Mesenteric fat pad (tissue), 1 donor: ENCODE results near the gene TEX19. TPM values are rescaled to one million over a fixed set of nuclear protein-coding genes. Genes with fewer than 3 reads are reported as not detected.

ENCODE experiments used
- DNase-seq: peaks from one replicate; pipeline ENCODE4 v3.0.0-alpha.2; 2020; ENCODE audit warnings: low spot score
- total RNA-seq: library from RNA; stranded (reverse); fragmentation: NEBNext Ultra II Directional; extraction: Animal tissue kit (Norgen Biotek cat#: 25700); gene quantifications from one replicate; pipeline ENCODE4 v1.2.1, GENCODE V29; 2021
- donor health status: DM: yes; HTN: yes; CAD: no.

TEX19 gene
- total RNA-seq, 1 donor from 2014 or later = not detected

- no peak for DNase-seq
Observed at GRCh38 chr17:82320956-82321927, 37.8 kb upstream of the TEX19 start.

- no peak for DNase-seq
Observed at GRCh38 chr17:82321947-82322466, 37.0 kb upstream of the TEX19 start.

- no peak for DNase-seq
Observed at GRCh38 chr17:82322526-82323453, 36.3 kb upstream of the TEX19 start.

DNA sequence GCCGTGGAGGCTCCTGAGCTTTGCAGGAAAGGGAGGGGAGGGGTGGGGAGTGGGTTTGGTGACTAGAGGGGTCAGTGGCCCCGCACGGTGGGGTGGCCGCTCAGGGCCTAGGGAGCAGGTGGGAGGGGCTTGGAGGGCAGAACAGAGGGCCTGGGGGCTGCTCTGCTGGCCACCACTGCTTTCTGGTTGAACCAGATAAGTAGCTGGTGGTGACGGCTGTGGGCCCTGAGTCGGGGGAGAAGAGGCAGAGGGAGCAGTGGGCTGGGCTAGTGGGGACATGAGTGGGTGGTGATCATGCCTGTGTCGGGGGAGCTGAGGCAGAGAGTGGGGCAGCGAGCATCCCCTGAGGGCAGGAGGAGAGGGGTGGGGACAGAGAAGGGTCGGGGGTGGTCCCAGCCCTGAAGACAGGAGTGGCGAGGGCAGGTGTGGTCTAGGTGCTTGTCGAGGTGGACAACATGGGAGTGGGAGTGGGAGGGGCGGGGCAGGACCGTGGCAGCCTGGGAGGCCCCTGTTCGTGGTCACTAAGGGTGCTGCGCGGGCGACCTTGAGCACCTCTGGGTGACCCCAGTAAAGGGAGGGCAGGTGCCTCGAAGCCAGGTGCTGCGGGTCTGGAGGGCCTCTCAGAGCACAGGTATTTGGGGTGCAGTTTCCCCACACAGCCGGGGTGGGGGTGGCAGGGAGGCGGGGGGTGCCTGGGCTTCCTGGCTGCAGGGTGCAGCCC is 35.4 kb upstream of the TEX19 start:
- DNase-seq = no peak

- DNase-seq = no peak
Observed at GRCh38 chr17:82324566-82325285, 34.3 kb upstream of the TEX19 start.

GRCh38 chr17:82325286-82326180 is 33.5 kb upstream of the TEX19 start:
- DNase-seq = no peak

DNA sequence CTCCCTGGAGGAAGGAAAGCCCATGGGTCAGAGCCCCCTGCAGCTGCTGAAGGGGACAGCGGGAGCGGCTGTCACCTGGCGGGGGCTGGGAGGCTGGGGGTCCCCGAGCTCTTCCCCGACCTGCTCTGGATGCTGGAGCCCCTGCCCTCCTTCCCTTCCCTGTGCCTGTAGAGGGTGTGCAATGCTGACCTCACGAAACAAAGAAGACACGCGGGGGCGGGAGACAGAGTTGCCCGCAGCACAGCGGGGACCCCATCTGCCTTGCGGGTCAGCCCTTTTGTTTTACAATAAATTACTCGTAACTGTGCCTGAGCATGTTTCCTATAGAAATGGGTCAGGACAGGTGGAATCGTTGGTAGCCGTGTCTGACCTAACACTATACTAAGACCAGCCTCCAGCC is 31.8 kb upstream of the TEX19 start:
- DNase-seq = no peak

DNA sequence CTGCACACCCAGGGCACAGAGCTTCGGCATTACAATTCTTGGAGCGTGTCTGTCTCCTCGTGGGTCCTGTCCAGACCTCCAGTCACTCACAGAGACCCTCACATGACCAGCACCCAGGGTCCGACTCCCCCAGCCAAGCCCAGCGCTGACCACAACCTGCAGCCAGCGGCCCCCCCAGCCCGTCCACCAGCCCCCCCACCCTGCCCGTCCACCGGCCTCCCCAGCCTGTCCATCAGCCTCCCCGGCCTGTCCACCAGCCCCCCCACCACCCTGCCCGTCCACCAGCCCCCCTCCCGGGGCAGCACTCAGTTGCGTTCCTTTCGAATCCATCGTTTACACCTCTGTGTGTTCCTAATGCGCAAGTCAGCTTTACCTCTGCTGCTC is 31.3 kb upstream of the TEX19 start:
- no peak for DNase-seq

- DNase-seq = no peak
Observed at GRCh38 chr17:82328141-82328993, 30.7 kb upstream of the TEX19 start.

DNA sequence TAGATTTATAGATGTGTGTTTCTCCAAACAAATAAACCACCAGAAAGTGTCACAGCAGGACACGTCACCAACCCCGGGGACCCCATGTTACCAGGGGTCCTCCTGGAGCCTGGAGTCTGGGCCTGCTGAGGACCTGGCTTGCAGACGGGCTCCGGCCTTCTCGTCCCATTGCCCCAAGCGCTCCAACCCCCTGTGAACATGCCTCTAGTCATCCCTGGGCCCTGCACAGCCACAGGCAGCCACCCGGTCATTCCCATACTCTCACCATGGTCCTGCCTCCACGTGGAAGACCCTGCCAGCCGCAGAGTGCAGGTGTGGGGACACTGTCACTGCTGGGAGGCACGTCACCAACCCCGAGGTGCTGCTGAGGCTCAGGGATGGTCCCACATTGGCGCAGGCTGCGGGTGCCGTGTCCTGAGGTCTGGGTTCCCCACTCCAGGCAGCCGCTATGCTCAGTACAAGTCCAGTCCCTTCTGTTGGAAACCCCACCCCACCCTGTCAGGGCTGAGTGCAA is 30.0 kb upstream of the TEX19 start:
- no peak for DNase-seq

DNA sequence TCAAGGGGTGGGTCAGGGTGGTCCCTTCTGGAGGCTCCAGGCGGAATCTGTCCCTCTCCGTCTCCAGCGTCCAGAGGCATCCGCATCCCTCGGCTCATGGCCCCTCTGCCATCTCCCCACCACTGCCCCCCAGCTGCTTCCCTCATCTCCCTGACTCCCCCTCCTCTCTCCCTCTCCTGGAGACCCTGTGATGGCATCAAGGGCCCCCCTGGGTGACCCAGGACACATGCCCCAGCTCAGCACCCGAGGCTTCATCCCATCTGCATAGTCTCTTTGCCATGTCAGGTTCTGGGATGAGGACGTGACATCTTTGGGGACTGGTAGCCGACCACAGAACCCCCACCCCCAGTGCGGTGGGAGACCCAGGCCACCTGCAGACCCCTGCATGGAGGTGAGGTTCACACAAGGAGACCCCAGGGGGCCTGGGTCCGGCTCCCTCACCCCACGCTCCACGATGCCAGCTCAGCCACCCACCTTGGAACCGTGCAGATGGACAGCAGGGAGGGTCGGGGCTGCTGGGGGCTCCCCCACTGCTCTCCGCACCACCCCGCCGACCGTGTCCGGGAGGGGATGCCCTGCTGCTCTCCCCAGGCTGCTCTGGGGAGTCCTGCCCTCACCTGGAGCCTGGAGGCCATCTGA is 29.2 kb upstream of the TEX19 start:
- no peak for DNase-seq

- DNase-seq = no peak
Observed at GRCh38 chr17:82330322-82331239, 28.5 kb upstream of the TEX19 start.

- DNase-seq = no peak
Observed at GRCh38 chr17:82331345-82331939, 27.6 kb upstream of the TEX19 start.

- no peak for DNase-seq
Observed at GRCh38 chr17:82332669-82333278, 26.3 kb upstream of the TEX19 start.

DNA sequence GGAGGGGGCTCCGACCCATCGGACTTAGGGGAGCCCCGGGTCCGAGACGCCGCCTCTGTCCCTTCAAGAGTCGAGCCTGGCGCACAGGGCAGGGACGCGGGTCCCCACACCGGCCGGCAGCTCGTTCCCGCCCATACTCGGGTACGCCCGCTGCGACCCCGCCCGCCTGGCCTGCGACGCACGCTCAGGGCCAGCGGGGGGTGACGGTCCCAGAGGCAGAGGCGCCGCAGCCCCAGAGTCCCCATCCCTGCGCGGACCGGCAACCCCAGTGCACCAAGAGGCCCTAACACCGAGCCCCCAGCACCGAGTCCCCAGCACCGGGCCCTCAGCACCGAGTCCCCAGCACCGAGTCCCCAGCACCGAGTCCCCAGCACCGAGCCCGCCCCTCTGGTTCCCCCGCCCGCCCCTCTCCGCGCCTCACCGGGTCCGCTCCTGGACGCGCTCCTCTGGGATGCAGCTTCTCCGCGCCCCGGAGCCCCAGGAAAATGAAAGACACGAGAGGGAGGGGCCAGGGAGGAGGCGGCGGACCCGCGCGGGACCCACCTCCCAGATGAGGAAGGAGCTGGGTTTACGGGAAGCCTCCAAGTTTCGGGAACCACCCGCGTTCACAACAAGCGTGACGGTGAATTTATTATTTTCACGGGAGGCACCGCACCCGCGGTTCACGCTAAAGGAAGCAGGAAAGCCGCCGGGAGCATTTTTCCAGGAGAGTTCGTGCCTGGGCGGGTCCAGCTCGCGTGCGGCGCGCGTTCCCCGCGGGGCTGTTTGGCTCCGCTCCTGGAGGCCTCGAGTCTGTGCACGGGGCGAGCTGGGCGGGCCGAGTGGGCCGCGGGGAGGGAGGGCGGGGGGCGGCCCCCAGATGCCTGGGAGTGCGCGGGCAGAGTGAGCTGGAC is 25.5 kb upstream of the TEX19 start, which contains the start of gene SECTM1:
Gene SECTM1, minus strand, starts transcription at position 488 of the 893 bp plus-strand sequence. CDS start 6,526 bp downstream, outside the sequence.
- no peak for DNase-seq
